Smooth muscle cell (in vitro differentiated cells): Measurements from ENCODE around the gene SMC5. TPM values are rescaled to one million over a fixed set of nuclear protein-coding genes. Genes with fewer than 3 reads are reported as not detected.

Experiments used
- DNase-seq: peaks from one replicate; lab custom pipeline; 2025; ENCODE audit not compliant: unreplicated experiment; lab: John Stamatoyannopoulos, UW
- H2AFZ ChIP-seq: fragments of 200-600 bp; sonication (generic); 2 replicates; pipeline ENCODE4 v1.6.0; 2016; ENCODE audit warnings: antibody characterized with exemption, low read depth, mild to moderate bottlenecking
- H3F3A ChIP-seq: fragments of 200-600 bp; sonication (generic); 2 replicates; pipeline ENCODE4 v1.6.0; 2017; ENCODE audit warnings: antibody characterized with exemption, low read depth
- H3K27ac ChIP-seq: fragments of 200-600 bp; sonication (generic); 2 replicates; pipeline ENCODE4 v1.5.1; 2016; ENCODE audit warnings: low read depth, mild to moderate bottlenecking
- H3K27me3 ChIP-seq: fragments of 200-600 bp; sonication (generic); 2 replicates; pipeline ENCODE4 v1.6.1; 2016; ENCODE audit warnings: low read depth, mild to moderate bottlenecking
- H3K36me3 ChIP-seq: fragments of 200-600 bp; sonication (generic); 2 replicates; pipeline ENCODE4 v1.5.1; 2016; ENCODE audit warnings: low read depth
- H3K4me1 ChIP-seq: fragments of 200-600 bp; sonication (generic); 2 replicates; pipeline ENCODE4 v1.5.1; 2016; ENCODE audit warnings: low read depth
- H3K4me2 ChIP-seq: fragments of 200-600 bp; sonication (generic); 2 replicates; pipeline ENCODE4 v1.6.0; 2016; ENCODE audit warnings: mild to moderate bottlenecking
- H3K4me3 ChIP-seq: fragments of 200-600 bp; sonication (generic); 2 replicates; pipeline ENCODE4 v1.5.1; 2016; ENCODE audit warnings: mild to moderate bottlenecking
- H3K79me2 ChIP-seq: fragments of 200-600 bp; sonication (generic); 2 replicates; pipeline ENCODE4 v1.6.0; 2016; ENCODE audit warnings: low read depth, mild to moderate bottlenecking
- H3K9ac ChIP-seq: fragments of 200-600 bp; sonication (generic); 2 replicates; pipeline ENCODE4 v1.6.0; 2016; ENCODE audit warnings: low read depth
- H3K9me3 ChIP-seq: fragments of 200-600 bp; sonication (generic); replicated peaks from 2 replicates; pipeline ENCODE4 v1.5.1; 2016; ENCODE audit warnings: low read depth
- H4K20me1 ChIP-seq: fragments of 200-600 bp; sonication (generic); 2 replicates; pipeline ENCODE4 v1.6.0; 2016; ENCODE audit warnings: low read depth
- CTCF ChIP-seq: fragments of 200-600 bp; sonication (generic); IDR thresholded peaks from 2 replicates; pipeline ENCODE4 v1.5.1; 2017; ENCODE audit warnings: borderline replicate concordance, mild to moderate bottlenecking, antibody characterized with exemption; ENCODE audit not compliant: insufficient read depth, poor library complexity, severe bottlenecking
- WGBS: methylation state at CpG from one replicate; pipeline ENCODE4 v1.1.7; 2016; ENCODE audit warnings: low lambda C conversion rate; 5-methylcytosine and 5-hydroxymethylcytosine counted together
- polyA plus RNA-seq: library from polyadenylated mRNA; unstranded; fragments of >200 nt; fragmentation: Nextera tagmentation; extraction: Ambion mirVana; gene quantifications from 2 replicates; pipeline ENCODE4 v1.2.1, GENCODE V29; 2016
- total RNA-seq: library from RNA; depleted of rRNA; stranded (reverse); fragments of >200 nt; gene quantifications from 2 replicates; pipeline ENCODE4 v1.2.3, GENCODE V29; 2014

Gene SMC5
- total and polyA plus RNA-seq, 2 experiments from 2014 or later: 31.2 to 81.4 TPM

- DNase-seq: no peak
- WGBS: 93% methylated on average over 7 of the region's 7 CpGs
- no peaks in the 10 kb centered on the region for H3K9me3 ChIP-seq
- no peaks in the 10 kb centered on the region for H3K4me1 ChIP-seq
- H4K20me1 ChIP-seq: no peaks in the 10 kb centered on the region
- no peak for TF ChIP-seq CTCF
- H3K27ac ChIP-seq: no peak overlapping the region
- H3K9ac ChIP-seq: no peak overlapping the region
- H3F3A ChIP-seq: no peaks in the 10 kb centered on the region
- no peaks in the 10 kb centered on the region for H3K27me3 ChIP-seq
- H3K4me2 ChIP-seq: no peak overlapping the region
- H3K36me3 ChIP-seq: no peaks in the 10 kb centered on the region
- no peak overlapping the region for H3K4me3 ChIP-seq
- no peaks in the 10 kb centered on the region for H3K79me2 ChIP-seq
- no peak overlapping the region for H2AFZ ChIP-seq
Observed at GRCh38 chr9:70362952-70363351, 104.2 kb downstream of the SMC5 start.

- WGBS: over 99% methylated on average over 7 of the region's 7 CpGs
- Histone ChIP-seq H3K9me3 (no peaks in the 10 kb centered on the region), H3K27ac (no peak overlapping the region), H3F3A (no peaks in the 10 kb centered on the region), H3K36me3 (no peaks in the 10 kb centered on the region), H3K9ac (no peak overlapping the region), H4K20me1 (no peaks in the 10 kb centered on the region), H3K79me2 (no peaks in the 10 kb centered on the region), H3K4me2 (no peak overlapping the region), H3K27me3 (no peaks in the 10 kb centered on the region), H3K4me1 (no peaks in the 10 kb centered on the region), H3K4me3 (no peak overlapping the region), H2AFZ (no peak overlapping the region)
- no peak for TF ChIP-seq CTCF
- no peak for DNase-seq
Observed at GRCh38 chr9:70363760-70364159, 105.0 kb downstream of the SMC5 start.

- no peaks in the 10 kb centered on the region for H3K36me3 ChIP-seq
- TF ChIP-seq CTCF: no peak
- no peaks in the 10 kb centered on the region for H3K4me1 ChIP-seq
- H4K20me1 ChIP-seq: no peaks in the 10 kb centered on the region
- H3K79me2 ChIP-seq: no peaks in the 10 kb centered on the region
- DNase-seq: no peak
- no peaks in the 10 kb centered on the region for H3F3A ChIP-seq
- no peaks in the 10 kb centered on the region for H3K27me3 ChIP-seq
- no peak overlapping the region for H3K4me2 ChIP-seq
- H3K9me3 ChIP-seq: no peaks in the 10 kb centered on the region
- 92% methylated on average over 6 of the region's 6 CpGs for WGBS
- H2AFZ ChIP-seq: no peak overlapping the region
- H3K4me3 ChIP-seq: no peak overlapping the region
- no peak overlapping the region for H3K9ac ChIP-seq
- H3K27ac ChIP-seq: no peak overlapping the region
Observed at GRCh38 chr9:70367305-70367930, 108.6 kb downstream of the SMC5 start.

- H2AFZ ChIP-seq: no peak overlapping the region
Observed at GRCh38 chr9:70374962-70375618, 116.3 kb downstream of the SMC5 start.

More at GRCh38 chr9:70374962-70375618, 116.3 kb downstream of the SMC5 start:
- WGBS: 89% methylated on average over 17 of the region's 17 CpGs
- no peaks in the 10 kb centered on the region for H4K20me1 ChIP-seq
- no peak overlapping the region for H3K4me2 ChIP-seq
- no peaks in the 10 kb centered on the region for H3K4me1 ChIP-seq
- TF ChIP-seq CTCF: no peak
- H3K9me3 ChIP-seq: no peaks in the 10 kb centered on the region
- H3K9ac ChIP-seq: no peak overlapping the region
- no peak overlapping the region for H3K4me3 ChIP-seq
- no peak for DNase-seq
- H3F3A ChIP-seq: no peaks in the 10 kb centered on the region
- no peaks in the 10 kb centered on the region for H3K36me3 ChIP-seq
- H3K27me3 ChIP-seq: no peaks in the 10 kb centered on the region
- H3K79me2 ChIP-seq: no peaks in the 10 kb centered on the region
- no peak overlapping the region for H3K27ac ChIP-seq
